OCI-LY1 (cell line): ENCODE results near the gene MMRN2.

Experiments
- H2AFZ ChIP-seq: fragments of 200-600 bp; sonication (generic), shearing (Covaris generic); 2 replicates; pipeline ENCODE4 v1.6.0; 2014; ENCODE audit warnings: antibody characterized with exemption, mild to moderate bottlenecking, low read length
- H3F3A ChIP-seq: fragments of 200-600 bp; sonication (generic), shearing (Covaris generic); 2 replicates; pipeline ENCODE4 v1.6.0; 2014; ENCODE audit warnings: mild to moderate bottlenecking, antibody characterized with exemption, low read length, moderate library complexity; ENCODE audit not compliant: insufficient read depth
- H3K27ac ChIP-seq: fragments of 200-600 bp; sonication (generic); 2 replicates; pipeline ENCODE4 v1.5.1; 2014; ENCODE audit warnings: low read length, mixed run types, mild to moderate bottlenecking, low read depth; ENCODE audit not compliant: poor library complexity, severe bottlenecking
- H3K27me3 ChIP-seq: fragments of 200-600 bp; sonication (generic); 2 replicates; pipeline ENCODE4 v1.6.0; 2014; ENCODE audit warnings: antibody characterized with exemption, mild to moderate bottlenecking, low read length, moderate library complexity; ENCODE audit not compliant: insufficient read depth
- H3K36me3 ChIP-seq: fragments of 200-600 bp; sonication (generic); 2 replicates; pipeline ENCODE4 v1.6.1; 2014; ENCODE audit warnings: mild to moderate bottlenecking, antibody characterized with exemption, low read length, moderate library complexity, mixed read lengths; ENCODE audit not compliant: insufficient read depth
- H3K4me1 ChIP-seq: fragments of 200-600 bp; sonication (generic); 2 replicates; pipeline ENCODE4 v1.5.1; 2014; ENCODE audit warnings: mild to moderate bottlenecking, low read length, moderate library complexity; ENCODE audit not compliant: insufficient read depth, severe bottlenecking
- H3K4me2 ChIP-seq: fragments of 200-600 bp; sonication (generic), shearing (Covaris generic); 2 replicates; pipeline ENCODE4 v1.6.1; 2014; ENCODE audit warnings: low read length
- H3K4me3 ChIP-seq: fragments of 200-600 bp; sonication (generic); 2 replicates; pipeline ENCODE4 v1.5.1; 2014; ENCODE audit warnings: low read length, low read depth, mild to moderate bottlenecking, mixed read lengths; ENCODE audit not compliant: poor library complexity, severe bottlenecking
- H3K79me2 ChIP-seq: fragments of 200-600 bp; shearing (Covaris generic); 2 replicates; pipeline ENCODE4 v1.6.1; 2016; ENCODE audit warnings: mixed run types, low read length, mixed read lengths; ENCODE audit not compliant: insufficient read depth
- H3K9ac ChIP-seq: fragments of 200-600 bp; sonication (generic), shearing (Covaris generic); 2 replicates; pipeline ENCODE4 v1.6.1; 2014; ENCODE audit warnings: mild to moderate bottlenecking, low read length, mixed read lengths
- H3K9me2 ChIP-seq: fragments of 200-600 bp; sonication (generic), shearing (Covaris generic); 2 replicates; pipeline ENCODE4 v1.6.1; 2014; ENCODE audit warnings: low read depth, mild to moderate bottlenecking, low read length, mixed read lengths
- H3K9me3 ChIP-seq: fragments of 200-600 bp; shearing (Covaris generic); 2 replicates; pipeline ENCODE4 v1.6.1; 2014; ENCODE audit warnings: low read length, mixed read lengths
- H4K20me1 ChIP-seq: fragments of 200-600 bp; sonication (generic), shearing (Covaris generic); 2 replicates; pipeline ENCODE4 v1.6.0; 2016; ENCODE audit warnings: mild to moderate bottlenecking, low read length; ENCODE audit not compliant: insufficient read depth
- CTCF ChIP-seq: fragments of 200-600 bp; sonication (generic), shearing (Covaris generic); IDR thresholded peaks from 2 replicates; pipeline ENCODE4 v1.5.1; 2017; ENCODE audit warnings: mild to moderate bottlenecking, antibody characterized with exemption, low read length, moderate library complexity, mixed read lengths
- EZH2 ChIP-seq: fragments of 200-600 bp; sonication (generic), shearing (Covaris generic); IDR thresholded peaks from 2 replicates; pipeline ENCODE4 v1.8.0; 2017; ENCODE audit warnings: borderline replicate concordance, mixed run types, mild to moderate bottlenecking, antibody characterized with exemption, low read length, moderate library complexity, mixed read lengths

Gene MMRN2

GRCh38 chr10:86964061-86964846, 6.8 kb upstream of the MMRN2 start:
- no peak overlapping the region for H2AFZ ChIP-seq
- H3K9ac ChIP-seq, result no peak overlapping the region
- no peaks in the 10 kb centered on the region for H4K20me1 ChIP-seq
- TF ChIP-seq EZH2 (no peak), CTCF (no peak)
- no peaks in the 10 kb centered on the region for H3K27me3 ChIP-seq
- H3K4me2 ChIP-seq, result no peak overlapping the region
- H3F3A ChIP-seq, result no peaks in the 10 kb centered on the region
- H3K36me3 ChIP-seq, result no peaks in the 10 kb centered on the region
- H3K79me2 ChIP-seq, result no peaks in the 10 kb centered on the region
- no peak overlapping the region for H3K27ac ChIP-seq
- H3K9me3 ChIP-seq, result no peaks in the 10 kb centered on the region
- no peaks in the 10 kb centered on the region for H3K9me2 ChIP-seq
- H3K4me1 ChIP-seq, result peaks cover 13% of the 10 kb centered on the region
- H3K4me3 ChIP-seq, result no peak overlapping the region

- Histone ChIP-seq H2AFZ (no peak overlapping the region), H3K27ac (no peak overlapping the region), H3K4me2 (no peak overlapping the region)
Measured at GRCh38 chr10:86963341-86963919, 6.0 kb upstream of the MMRN2 start.

GRCh38 chr10:86962981-86963310, 5.5 kb upstream of the MMRN2 start:
- H3K36me3 ChIP-seq, result no peaks in the 10 kb centered on the region
- H3K4me2 ChIP-seq, result no peak overlapping the region
- H3K79me2 ChIP-seq, result no peaks in the 10 kb centered on the region
- H3K9me2 ChIP-seq, result no peaks in the 10 kb centered on the region
- no peak overlapping the region for H2AFZ ChIP-seq
- no peaks in the 10 kb centered on the region for H4K20me1 ChIP-seq
- H3K9ac ChIP-seq, result no peak overlapping the region
- H3K27ac ChIP-seq, result no peak overlapping the region
- TF ChIP-seq EZH2 (no peak), CTCF (no peak)
- no peaks in the 10 kb centered on the region for H3K27me3 ChIP-seq
- H3F3A ChIP-seq, result no peaks in the 10 kb centered on the region
- no peak overlapping the region for H3K4me3 ChIP-seq
- no peaks in the 10 kb centered on the region for H3K9me3 ChIP-seq
- H3K4me1 ChIP-seq, result peaks cover 13% of the 10 kb centered on the region

More at GRCh38 chr10:86963341-86963919, 6.0 kb upstream of the MMRN2 start:
- no peaks in the 10 kb centered on the region for H3K36me3 ChIP-seq
- no peaks in the 10 kb centered on the region for H3K27me3 ChIP-seq
- no peaks in the 10 kb centered on the region for H3F3A ChIP-seq
- no peaks in the 10 kb centered on the region for H3K9me3 ChIP-seq
- TF ChIP-seq EZH2, result no peak
- TF ChIP-seq CTCF, result no peak
- H3K4me1 ChIP-seq, result peaks cover 13% of the 10 kb centered on the region
- H3K4me3 ChIP-seq, result no peak overlapping the region
- H3K9me2 ChIP-seq, result no peaks in the 10 kb centered on the region
- H3K9ac ChIP-seq, result no peak overlapping the region
- H3K79me2 ChIP-seq, result no peaks in the 10 kb centered on the region
- no peaks in the 10 kb centered on the region for H4K20me1 ChIP-seq
